Skeletal muscle tissue (tissue), 4 donors: ENCODE results near the gene DIP2A. TPM values are rescaled to one million over a fixed set of nuclear protein-coding genes. Genes with fewer than 3 reads are reported as not detected.

Experiments
- H3K27ac ChIP-seq: one replicate; pipeline ENCODE4 v1.7.0; 2013; ENCODE audit warnings: mild to moderate bottlenecking, low read depth, low read length, inconsistent platforms
- H3K27me3 ChIP-seq, 3 donors: one replicate each; pipeline ENCODE4 v1.7.0; 2013; ENCODE audit warnings: low read length in 3 of 3; ENCODE audit not compliant: control insufficient read depth in 3 of 3, insufficient read depth in 3 of 3
- H3K36me3 ChIP-seq, 3 donors: one replicate each; pipeline ENCODE4 v1.7.0; 2013; ENCODE audit warnings: low read length in 3 of 3; ENCODE audit not compliant: control insufficient read depth in 3 of 3, insufficient read depth in 3 of 3
- H3K4me1 ChIP-seq, 3 donors: one replicate each; pipeline ENCODE4 v1.7.0; 2013; ENCODE audit warnings: low read length in 3 of 3, mild to moderate bottlenecking in 3 of 3; ENCODE audit not compliant: control insufficient read depth in 3 of 3, insufficient read depth in 3 of 3
- H3K4me3 ChIP-seq, 3 donors: one replicate each; pipeline ENCODE4 v1.7.0; 2013; ENCODE audit warnings: low read length in 3 of 3
- H3K9ac ChIP-seq, 3 donors: one replicate each; pipeline ENCODE4 v1.7.0; 2013; ENCODE audit warnings: low read length in 3 of 3, mild to moderate bottlenecking in 3 of 3, moderate library complexity in 2 of 3, low read depth in 1 of 3
- H3K9me3 ChIP-seq, 3 donors: one replicate each; pipeline ENCODE4 v1.7.0; 2013; ENCODE audit warnings: low read length in 3 of 3; ENCODE audit not compliant: control insufficient read depth in 3 of 3
- total RNA-seq: library from RNA; depleted of rRNA; stranded (reverse); fragments of >200 nt; gene quantifications from one replicate; pipeline ENCODE4 v1.2.3, GENCODE V29; 2014
- donor health status: Osteomylitis.

The DIP2A gene
- total RNA-seq, 1 donor from 2014 or later = 23.5 TPM

DNA sequence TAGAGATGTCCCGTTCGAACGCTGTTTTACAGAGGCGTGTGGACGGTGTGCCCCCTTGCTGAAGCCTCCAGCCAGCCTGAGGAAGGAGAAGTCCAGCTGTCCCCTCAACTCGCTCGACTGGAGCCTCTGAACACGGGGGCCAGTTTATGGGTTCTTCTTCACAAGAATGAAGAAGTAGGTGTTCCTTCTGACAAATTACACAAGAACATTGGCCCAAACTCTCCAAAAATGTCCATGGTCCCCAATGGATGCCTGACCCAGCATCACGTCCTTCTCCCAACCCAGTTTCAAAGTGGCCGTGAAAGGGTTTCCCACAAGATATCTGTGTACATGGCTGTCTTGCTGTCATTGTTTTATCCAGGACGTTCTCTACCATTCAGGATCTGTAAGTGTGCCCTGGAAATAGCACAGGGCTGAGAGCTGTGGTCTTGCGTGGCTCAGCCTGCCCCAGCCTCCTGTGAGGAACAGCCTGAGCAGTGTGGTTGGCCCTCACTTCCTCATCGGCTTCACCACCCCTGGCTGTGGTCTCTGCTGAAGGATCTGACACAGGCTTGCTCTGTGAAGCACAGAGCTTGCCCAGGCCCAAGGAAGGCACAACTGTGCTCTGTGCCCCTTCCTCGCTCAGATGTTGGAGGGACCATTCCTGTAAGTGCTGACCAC is 147.2 kb downstream of the DIP2A start:
- Histone ChIP-seq H3K27ac (no peak overlapping the region), H3K4me3 (no peak overlapping the region), H3K9me3 (peaks cover 0 to 9% (median 2%) of the 10 kb centered on the region in 3 donors), H3K36me3 (no peaks in the 10 kb centered on the region), H3K27me3 (peaks cover 0 to 12% (median 0%) of the 10 kb centered on the region in 3 donors), H3K4me1 (peaks cover 0 to 2% (median 0%) of the 10 kb centered on the region in 3 donors), H3K9ac (no peak overlapping the region)

DNA sequence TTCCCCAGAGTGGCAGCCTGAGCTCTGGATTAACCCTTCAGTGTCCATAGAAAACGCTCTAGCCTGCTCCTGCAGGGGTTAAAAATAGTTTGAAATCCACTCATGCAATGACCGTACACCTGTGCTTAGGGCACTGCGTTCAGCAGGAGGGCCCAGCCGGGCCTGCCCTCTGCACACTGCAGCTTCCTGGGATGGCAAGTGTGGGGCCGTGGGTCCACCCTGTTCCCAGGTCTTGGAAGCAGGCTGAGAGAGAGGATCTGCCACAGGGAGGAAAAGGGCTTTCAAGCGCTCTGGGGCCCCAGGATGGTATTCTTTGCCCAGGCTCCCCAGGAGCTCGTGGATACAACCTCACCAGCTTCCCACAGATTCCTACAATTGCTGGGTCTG is 147.7 kb downstream of the DIP2A start:
- H3K9me3 ChIP-seq = peaks cover 0 to 9% (median 2%) of the 10 kb centered on the region in 3 donors
- H3K4me3 ChIP-seq = no peak overlapping the region
- no peaks in the 10 kb centered on the region for H3K36me3 ChIP-seq
- H3K9ac ChIP-seq = no peak overlapping the region
- H3K27me3 ChIP-seq = peaks cover 0 to 12% (median 0%) of the 10 kb centered on the region in 3 donors
- no peak overlapping the region for H3K27ac ChIP-seq
- H3K4me1 ChIP-seq = peaks cover 0 to 2% (median 0%) of the 10 kb centered on the region in 3 donors

GRCh38 chr21:46607636-46608035 is 148.9 kb downstream of the DIP2A start:
- H3K9me3 ChIP-seq = peaks cover 0 to 9% (median 2%) of the 10 kb centered on the region in 3 donors
- no peak overlapping the region for H3K9ac ChIP-seq
- peaks cover 0 to 2% (median 0%) of the 10 kb centered on the region in 3 donors for H3K4me1 ChIP-seq
- H3K4me3 ChIP-seq = no peak overlapping the region
- no peaks in the 10 kb centered on the region for H3K36me3 ChIP-seq
- peaks cover 0 to 12% (median 0%) of the 10 kb centered on the region in 3 donors for H3K27me3 ChIP-seq
- H3K27ac ChIP-seq = no peak overlapping the region

DNA sequence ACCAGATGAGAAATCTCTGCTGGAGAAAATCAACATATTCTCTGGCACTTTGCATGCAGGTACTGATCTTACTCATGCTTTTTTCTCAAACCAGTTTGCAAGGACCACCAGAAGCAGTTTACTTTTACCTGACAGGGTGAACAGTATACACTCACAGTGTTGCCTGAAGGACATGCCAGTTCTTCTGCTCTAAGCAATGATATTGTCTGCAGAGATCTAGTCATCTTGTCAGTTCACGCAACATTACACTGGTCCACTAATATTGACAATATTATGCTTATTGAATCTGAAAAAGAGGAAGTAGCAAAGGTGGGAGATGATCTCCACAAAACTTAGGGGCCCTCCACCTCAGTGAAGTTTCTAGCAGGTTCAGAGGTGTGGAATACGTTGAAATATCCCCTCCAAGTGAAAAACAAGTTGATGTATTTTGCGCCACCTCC is 150.0 kb downstream of the DIP2A start:
- H3K4me1 ChIP-seq = peaks cover 0 to 2% (median 0%) of the 10 kb centered on the region in 3 donors
- H3K4me3 ChIP-seq = no peak overlapping the region
- peaks cover 0 to 9% (median 2%) of the 10 kb centered on the region in 3 donors for H3K9me3 ChIP-seq
- H3K36me3 ChIP-seq = no peaks in the 10 kb centered on the region
- H3K9ac ChIP-seq = no peak overlapping the region
- H3K27ac ChIP-seq = no peak overlapping the region
- peaks cover 0 to 12% (median 0%) of the 10 kb centered on the region in 3 donors for H3K27me3 ChIP-seq

DNA sequence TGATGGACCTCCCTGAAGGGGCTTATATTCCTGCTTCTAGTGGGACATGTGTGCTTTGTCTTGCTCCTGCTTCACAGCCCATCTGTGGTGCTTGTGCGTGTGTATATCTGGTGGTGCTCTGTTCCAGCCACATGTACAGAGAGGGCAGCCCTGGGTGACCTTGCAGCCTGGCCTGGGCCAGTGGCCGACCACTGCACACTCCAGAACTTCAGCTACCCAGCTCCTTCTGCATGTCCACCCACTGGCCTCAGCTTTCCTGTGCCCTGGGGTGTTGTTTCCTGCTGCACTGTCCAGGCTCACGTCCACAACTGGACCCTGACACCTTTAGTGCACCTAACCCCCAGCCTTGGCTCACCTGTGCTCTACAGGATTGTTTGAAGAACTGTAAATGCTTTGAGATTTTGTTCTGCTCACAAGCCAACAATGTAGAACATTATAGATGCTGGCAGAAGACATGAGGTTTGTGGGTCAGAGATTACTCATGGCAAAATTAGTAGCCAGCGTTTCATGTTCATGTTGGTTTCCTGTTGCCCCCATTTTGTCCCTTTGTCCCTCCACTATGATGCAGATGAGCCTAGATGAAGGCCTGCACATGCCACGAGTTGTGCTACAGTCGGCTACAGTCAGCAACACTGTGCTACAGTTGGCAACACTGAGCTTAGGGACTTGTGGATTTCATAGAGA is 151.5 kb downstream of the DIP2A start:
- Histone ChIP-seq H3K27me3 (peaks cover 0 to 12% (median 0%) of the 10 kb centered on the region in 3 donors), H3K9ac (no peak overlapping the region), H3K36me3 (no peaks in the 10 kb centered on the region), H3K4me1 (peaks cover 0 to 2% (median 0%) of the 10 kb centered on the region in 3 donors), H3K9me3 (peaks cover 0 to 9% (median 2%) of the 10 kb centered on the region in 3 donors), H3K27ac (no peak overlapping the region), H3K4me3 (no peak overlapping the region)

GRCh38 chr21:46613391-46613790 is 154.7 kb downstream of the DIP2A start:
- Histone ChIP-seq H3K36me3 (no peaks in the 10 kb centered on the region), H3K4me3 (no peak overlapping the region), H3K27ac (no peak overlapping the region), H3K4me1 (no peaks in the 10 kb centered on the region), H3K9ac (no peak overlapping the region), H3K9me3 (peaks cover 0 to 9% (median 2%) of the 10 kb centered on the region in 3 donors), H3K27me3 (peaks cover 0 to 3% (median 0%) of the 10 kb centered on the region in 3 donors)

GRCh38 chr21:46616050-46616449 is 157.4 kb downstream of the DIP2A start:
- Histone ChIP-seq H3K27me3 (peaks cover 0 to 9% (median 4%) of the 10 kb centered on the region in 3 donors), H3K36me3 (no peaks in the 10 kb centered on the region), H3K27ac (no peak overlapping the region), H3K4me3 (no peak overlapping the region), H3K9me3 (no peaks in the 10 kb centered on the region), H3K9ac (no peak overlapping the region), H3K4me1 (no peaks in the 10 kb centered on the region)

GRCh38 chr21:46616656-46617055 is 158.0 kb downstream of the DIP2A start:
- Histone ChIP-seq H3K4me1 (no peaks in the 10 kb centered on the region), H3K9me3 (no peaks in the 10 kb centered on the region), H3K4me3 (no peak overlapping the region), H3K27ac (no peak overlapping the region), H3K9ac (no peak overlapping the region), H3K36me3 (no peaks in the 10 kb centered on the region), H3K27me3 (peaks cover 0 to 10% (median 5%) of the 10 kb centered on the region in 3 donors)

DNA sequence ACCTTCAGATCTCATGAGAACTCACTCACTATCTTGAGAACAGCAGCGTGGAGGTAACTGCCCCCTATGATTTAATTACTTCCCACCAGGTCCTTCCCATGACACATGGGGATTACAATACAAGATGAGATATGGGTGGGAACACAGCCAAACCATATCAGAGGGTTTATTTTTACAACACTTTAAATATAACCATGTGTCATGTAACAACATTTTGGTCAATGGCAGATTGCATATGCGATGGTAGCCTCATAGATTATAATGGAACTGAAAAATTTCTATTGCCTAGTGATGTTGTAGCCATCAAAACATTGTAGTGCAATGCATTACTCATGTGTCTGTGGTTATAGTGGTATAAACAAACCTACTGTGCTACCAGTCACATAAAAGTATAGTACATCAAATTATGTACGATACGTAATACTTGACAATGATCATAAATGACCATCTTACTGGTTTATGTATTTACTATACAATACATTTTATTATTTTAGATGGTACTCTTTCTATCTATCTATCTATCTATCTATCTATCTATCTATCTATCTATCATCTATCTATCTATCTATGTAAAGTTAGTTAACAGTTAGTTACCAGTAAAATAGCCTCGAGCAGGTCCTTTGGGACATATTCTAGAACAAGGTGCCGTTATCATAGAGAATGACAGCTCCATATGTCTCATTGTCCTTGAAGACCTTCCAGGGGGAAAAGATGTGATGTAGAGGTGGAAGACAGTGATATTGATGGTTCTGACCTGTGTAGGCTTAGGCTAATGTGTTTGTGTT is 158.8 kb downstream of the DIP2A start:
- Histone ChIP-seq H3K4me1 (no peaks in the 10 kb centered on the region), H3K9ac (no peak overlapping the region), H3K27me3 (peaks cover 0 to 10% (median 5%) of the 10 kb centered on the region in 3 donors), H3K36me3 (no peaks in the 10 kb centered on the region), H3K4me3 (no peak overlapping the region), H3K27ac (no peak overlapping the region), H3K9me3 (no peaks in the 10 kb centered on the region)
